Coronary artery (tissue), 2 donors: Measurements from ENCODE around the gene HECTD3.

Experiments
- DNase-seq: peaks from one replicate; pipeline ENCODE4 v3.0.0-alpha.2; 2017; ENCODE audit warnings: low spot score
- H3K27ac ChIP-seq, 2 donors: fragments of 200-600 bp; sonication (generic); one replicate each; pipeline ENCODE4 v1.5.1; 2016 to 2019
- H3K4me3 ChIP-seq: fragments of 200-600 bp; sonication (generic); 2 replicates; pipeline ENCODE4 v1.5.1; 2016; ENCODE audit warnings: mild to moderate bottlenecking, moderate library complexity
- TF ChIP-seq, protein P1 (sequence below): fragments of 200-600 bp; sonication (generic); IDR thresholded peaks from one replicate; pipeline ENCODE4 v1.5.1; 2019; ENCODE audit warnings: antibody characterized with exemption

The HECTD3 gene

DNA sequence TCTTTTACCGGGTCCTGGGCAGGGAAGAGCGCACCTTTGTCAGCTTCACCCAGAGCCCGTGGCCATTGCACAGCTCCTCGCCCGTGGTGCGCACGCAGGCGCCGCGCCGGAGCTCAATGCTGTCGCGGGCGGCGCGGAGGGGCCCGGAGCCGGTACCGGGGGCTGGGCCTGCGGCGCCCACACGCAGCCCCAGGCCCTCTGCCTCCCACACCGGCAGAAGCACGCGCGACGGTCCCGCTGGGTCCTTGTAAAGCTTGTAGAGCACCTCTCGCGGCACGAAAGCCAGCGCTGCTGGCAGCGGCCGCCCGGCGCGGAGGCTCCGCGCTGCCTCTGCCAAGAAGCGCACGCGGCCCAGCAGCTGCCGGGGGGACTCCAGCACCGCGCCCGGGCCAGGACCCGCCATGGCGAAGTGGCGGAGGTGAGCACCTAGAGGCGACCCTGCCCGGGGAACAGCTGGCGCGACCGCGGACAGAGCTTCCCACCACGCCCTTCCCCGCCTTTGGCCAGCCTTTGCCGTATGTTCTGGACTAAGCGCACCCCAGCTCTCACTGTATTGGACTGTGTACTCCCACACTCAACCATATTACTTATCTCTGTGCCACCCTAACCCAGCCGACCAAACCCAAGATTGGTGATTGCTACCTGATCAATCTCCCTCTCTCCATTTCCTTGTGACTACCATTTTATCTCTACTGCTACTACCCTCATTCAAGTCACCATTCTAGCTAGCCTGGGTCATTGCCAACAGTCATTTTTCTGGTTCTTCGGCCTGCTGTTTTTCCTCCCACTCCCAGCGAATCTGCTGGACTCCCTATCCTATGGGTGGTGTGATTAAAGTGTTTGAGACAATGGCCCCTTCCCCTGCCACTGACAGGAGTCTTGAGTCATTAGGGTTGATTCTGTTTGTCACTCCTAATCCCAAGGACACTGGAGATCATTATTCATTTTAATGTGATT, at the start of gene HECTD3:
Gene HECTD3, minus strand, starts transcription at position 470 of the 957 bp plus-strand sequence. Its CDS starts 67 bp downstream, at position 403.
- Histone ChIP-seq H3K4me3 (peak within 1 kb of the TSS; percentile 99), H3K27ac (peak within 1 kb of the TSS; percentile 63 to 90)
- TF ChIP-seq, protein P1, sequence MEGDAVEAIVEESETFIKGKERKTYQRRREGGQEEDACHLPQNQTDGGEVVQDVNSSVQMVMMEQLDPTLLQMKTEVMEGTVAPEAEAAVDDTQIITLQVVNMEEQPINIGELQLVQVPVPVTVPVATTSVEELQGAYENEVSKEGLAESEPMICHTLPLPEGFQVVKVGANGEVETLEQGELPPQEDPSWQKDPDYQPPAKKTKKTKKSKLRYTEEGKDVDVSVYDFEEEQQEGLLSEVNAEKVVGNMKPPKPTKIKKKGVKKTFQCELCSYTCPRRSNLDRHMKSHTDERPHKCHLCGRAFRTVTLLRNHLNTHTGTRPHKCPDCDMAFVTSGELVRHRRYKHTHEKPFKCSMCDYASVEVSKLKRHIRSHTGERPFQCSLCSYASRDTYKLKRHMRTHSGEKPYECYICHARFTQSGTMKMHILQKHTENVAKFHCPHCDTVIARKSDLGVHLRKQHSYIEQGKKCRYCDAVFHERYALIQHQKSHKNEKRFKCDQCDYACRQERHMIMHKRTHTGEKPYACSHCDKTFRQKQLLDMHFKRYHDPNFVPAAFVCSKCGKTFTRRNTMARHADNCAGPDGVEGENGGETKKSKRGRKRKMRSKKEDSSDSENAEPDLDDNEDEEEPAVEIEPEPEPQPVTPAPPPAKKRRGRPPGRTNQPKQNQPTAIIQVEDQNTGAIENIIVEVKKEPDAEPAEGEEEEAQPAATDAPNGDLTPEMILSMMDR: no peak
- no peak for DNase-seq

DNA sequence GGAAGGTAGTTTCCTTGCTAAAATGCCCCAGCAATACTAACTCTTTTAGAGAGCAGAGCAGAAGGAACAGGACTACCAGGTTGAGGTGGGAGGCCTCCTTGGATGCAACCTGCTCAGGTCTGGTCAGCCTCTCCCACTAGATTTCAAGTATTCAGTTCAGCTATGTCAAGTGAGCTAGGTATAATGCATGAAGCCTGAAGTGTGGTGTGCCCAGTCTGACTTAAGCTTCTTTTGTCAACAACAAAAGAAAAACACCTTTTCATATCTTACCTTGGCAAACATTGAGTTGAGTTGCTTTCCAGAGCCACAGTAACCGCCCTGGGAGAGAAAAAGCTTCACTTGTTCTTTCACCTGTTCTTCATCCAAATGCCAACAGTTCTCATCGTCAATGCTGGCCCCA, 48.7 kb upstream of the HECTD3 start:
- no peak overlapping the region for H3K27ac ChIP-seq
- no peak for DNase-seq
- TF ChIP-seq, protein P1: no peak
- no peak overlapping the region for H3K4me3 ChIP-seq

- H3K4me3 ChIP-seq: no peak overlapping the region
- TF ChIP-seq, protein P1: no peak
- H3K27ac ChIP-seq: no peak overlapping the region
- DNase-seq: no peak
These were observed 46.4 kb upstream of the HECTD3 start for GRCh38 chr1:45057542-45057941.

DNA sequence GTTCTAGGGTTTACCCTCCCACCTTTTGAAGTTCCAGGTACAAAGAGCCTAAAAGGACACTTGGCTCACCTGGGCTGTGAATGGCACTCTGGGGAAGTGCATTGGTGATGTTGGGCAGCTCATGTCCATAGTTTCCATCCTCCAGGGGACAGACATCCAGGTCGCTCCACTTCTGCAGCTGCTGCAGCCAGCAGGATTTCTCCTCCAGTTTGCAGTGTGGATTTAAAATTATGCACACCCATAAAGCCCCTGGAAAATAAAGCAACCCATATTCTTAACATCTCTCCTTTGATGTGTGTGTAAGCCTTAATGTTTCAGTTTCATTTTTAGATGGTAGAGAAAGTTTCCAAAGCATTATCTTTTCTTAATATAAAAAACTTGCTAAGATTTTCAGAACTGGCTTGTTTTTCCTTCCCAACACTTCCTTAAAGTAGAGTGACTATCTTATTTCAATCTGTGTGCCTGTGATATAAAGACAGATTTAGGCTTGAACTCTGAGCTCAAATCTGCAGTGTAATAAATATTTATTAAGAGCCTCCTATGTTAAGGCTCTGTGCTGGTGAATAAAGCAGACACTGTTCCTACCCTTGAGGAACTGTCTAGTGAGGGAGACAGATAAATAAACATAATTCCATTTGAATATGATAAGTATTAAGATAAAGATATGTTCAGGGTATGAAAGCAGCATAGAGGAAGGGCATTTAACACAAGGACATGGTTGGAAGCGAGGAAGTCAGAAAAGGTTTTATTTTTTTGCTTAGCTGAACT, 40.1 kb upstream of the HECTD3 start:
- no peak for DNase-seq
- Histone ChIP-seq H3K27ac (no peak overlapping the region), H3K4me3 (no peak overlapping the region)
- TF ChIP-seq, protein P1: no peak

- no peak for DNase-seq
- TF ChIP-seq, protein P1: no peak
- Histone ChIP-seq H3K27ac (no peak overlapping the region), H3K4me3 (no peak overlapping the region)
These were observed 35.9 kb upstream of the HECTD3 start for GRCh38 chr1:45047032-45047431.

- no peak for DNase-seq
- TF ChIP-seq, protein P1: no peak
- Histone ChIP-seq H3K4me3 (no peak overlapping the region), H3K27ac (no peak overlapping the region)
These were observed 33.8 kb upstream of the HECTD3 start for GRCh38 chr1:45044916-45045315.
